Fibroblast of skin of scalp (primary cell): ENCODE data around the gene ADGRB3.
"Not testable (repeated sequence)": the region's sequence is repeated elsewhere in the genome, so short reads cannot be mapped to it uniquely, and the experiment has no call there.

Experiments used
- DNase-seq: peaks from one replicate; pipeline ENCODE4 v3.0.0-alpha.2; 2013

The ADGRB3 gene

DNA sequence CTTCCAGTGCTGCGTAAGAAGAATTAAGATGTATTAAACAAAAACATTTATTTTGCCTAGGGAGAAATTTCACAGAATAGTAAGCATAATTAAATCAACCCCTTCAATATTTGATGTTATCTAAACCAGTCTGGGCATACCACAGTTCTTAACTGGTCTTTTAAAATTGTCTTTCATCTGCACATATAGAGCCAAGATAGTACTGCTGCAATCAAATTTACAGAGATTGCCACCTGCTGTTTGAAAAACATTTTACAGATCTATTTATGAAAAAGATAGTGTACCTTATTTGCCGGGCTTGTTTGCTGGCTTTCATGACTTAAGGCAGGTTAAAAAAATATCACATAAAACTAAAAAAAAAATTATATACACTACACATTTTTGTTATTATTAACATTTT lies 323.2 kb downstream of the ADGRB3 start:
- DNase-seq = no peak

DNA sequence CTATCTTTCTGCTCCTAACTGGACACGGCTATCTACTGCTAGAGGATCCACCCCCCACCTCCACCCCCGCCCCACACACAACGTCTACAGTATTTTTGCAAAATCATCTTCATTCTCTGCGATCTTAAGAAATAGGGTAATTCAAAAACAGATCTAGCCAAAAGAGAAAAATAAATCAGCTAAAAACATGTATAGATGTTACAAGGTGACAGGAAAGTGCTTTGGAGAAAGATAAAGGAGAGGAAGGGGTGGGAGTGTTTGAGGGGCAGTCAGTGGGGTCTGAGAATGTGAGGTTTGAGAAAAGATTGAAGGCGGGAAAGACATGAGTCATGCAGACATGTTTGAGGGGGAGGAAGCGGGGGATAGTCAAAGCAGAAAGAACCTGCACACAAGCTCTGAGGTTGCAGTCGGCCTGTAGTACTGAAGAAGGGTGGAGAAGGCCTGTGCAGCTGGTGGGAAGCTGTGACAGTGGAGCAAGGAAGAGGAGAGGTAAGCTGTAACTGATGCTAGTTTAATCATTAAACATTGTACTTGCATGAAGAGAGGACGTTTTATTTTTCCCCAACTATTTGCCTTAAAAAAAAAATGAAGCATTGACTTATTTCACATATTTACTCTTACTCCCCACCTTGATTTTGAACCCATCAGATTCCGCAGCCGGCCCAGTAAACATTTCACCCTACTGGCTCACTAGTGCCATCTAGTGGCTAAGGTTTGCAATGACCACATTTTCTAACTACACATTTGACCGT lies 332.6 kb downstream of the ADGRB3 start:
- peak; percentile 46 for DNase-seq

DNA sequence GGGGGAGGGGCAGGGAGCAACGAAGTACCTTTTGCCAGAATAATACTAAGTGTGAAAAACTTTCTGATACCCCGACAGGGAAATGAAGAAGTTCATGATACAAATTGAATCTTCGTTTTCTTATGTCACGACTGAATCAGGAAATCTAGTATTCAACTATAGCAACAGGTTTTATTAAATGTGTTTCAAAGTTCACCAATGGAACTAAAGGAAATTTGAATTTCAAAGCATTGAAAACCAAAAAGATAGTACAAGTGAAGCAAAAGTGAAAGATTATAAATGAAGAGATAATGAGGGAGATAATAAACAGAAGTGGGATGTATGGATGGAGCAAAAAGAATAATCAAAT lies 333.2 kb downstream of the ADGRB3 start:
- no peak for DNase-seq

GRCh38 chr6:68973066-68973465 lies 338.0 kb downstream of the ADGRB3 start:
- DNase-seq = no peak

DNA sequence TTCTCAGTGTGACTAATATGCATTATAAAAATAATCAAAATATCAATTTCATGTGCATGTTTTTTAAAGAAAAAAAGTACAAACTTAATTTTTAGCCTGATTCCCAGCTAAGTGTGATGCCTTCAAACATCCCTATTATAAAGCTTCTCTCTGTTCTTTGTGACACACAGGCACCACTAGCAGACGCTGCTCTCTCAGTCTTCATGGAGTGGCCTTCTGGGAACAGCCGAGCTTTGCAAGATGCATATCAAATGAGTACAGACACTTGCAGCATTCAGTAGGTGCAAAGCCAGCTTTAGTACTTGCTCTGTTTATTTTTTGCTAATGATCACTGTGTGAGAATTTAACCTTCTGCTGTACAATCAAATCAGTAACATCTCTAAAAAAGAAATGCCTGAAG lies 340.0 kb downstream of the ADGRB3 start:
- no peak for DNase-seq

DNA sequence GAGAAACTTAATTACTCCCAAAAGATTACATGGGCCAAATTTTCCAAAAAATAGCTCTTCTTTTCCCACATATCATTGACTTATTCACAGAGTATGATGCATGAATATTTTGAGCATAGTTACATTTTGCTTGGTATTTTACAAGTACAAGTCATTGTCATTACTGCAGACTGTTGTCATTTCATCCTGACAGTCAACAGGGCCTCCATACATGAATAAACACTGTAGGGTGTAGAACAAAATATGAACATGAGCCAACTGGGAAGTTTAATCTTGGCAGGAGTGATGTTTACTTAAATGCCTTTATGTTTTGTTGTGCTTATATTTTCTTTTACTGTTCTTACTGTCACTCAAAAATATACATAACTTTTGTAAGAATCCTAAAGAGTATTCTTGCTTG lies 340.7 kb downstream of the ADGRB3 start:
- DNase-seq = no peak

- no peak for DNase-seq
These were observed 341.2 kb downstream of the ADGRB3 start for GRCh38 chr6:68976260-68976659.

GRCh38 chr6:68978411-68978810 lies 343.3 kb downstream of the ADGRB3 start:
- no peak for DNase-seq

- DNase-seq = not testable (repeated sequence)
These were observed 346.6 kb downstream of the ADGRB3 start for GRCh38 chr6:68981668-68982067.

DNA sequence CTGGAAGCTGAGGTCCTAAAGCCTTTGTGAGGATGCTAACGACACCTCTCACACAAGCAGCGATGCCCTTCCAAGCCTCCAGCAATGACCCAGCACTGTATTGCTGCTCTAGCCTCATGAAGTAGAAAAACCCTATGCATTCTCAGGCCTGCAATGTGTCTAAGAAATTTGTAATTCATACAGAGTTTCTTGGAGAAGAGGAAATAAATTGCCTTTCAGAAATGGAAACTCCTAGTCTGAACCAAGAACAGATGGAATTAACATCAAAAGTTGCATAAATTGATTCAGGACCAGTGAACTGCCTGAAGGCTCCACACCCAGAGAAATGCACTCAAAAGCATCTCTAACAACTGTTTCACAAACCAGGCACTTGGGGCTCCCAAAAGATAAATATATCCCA lies 353.6 kb downstream of the ADGRB3 start:
- no peak for DNase-seq

DNA sequence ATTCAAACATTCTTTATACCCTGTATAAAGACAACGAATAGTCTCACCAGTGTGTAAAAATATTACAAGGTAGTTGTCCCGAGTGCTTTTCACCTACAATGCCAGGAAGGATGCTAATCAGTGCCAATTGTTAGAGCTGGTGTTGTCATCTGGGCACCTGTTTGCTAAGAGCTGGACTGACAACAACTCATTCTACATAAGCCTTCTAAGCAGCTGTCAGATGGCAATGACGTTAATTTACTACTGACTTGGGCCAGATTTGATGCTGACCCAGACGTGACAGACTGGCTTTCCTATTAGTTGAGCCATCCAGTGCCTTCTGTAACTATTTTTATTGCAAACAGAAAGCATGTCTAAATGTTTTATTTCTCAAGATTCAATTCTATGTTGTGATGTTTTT lies 355.2 kb downstream of the ADGRB3 start:
- DNase-seq = no peak

DNA sequence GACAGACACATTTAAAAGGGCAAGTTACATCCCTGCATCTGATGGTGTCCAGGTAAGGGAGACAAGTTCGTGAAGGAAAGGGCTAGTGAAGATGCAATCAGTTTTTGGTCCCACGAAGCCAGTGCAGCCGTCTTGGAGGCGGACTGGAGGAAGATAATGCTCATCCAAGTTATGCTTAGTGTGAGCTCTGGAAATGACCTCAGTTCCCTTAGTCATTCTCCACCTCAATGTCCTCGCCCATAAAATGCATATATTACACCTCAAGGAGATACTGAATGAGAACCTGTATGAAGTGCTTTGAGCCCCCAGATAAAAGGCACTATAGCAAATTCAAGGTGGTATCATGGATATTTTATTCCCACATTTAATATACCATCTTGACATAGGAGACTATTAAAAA lies 358.8 kb downstream of the ADGRB3 start:
- DNase-seq = no peak

- DNase-seq = no peak
These were observed 359.4 kb downstream of the ADGRB3 start for GRCh38 chr6:68994521-68994920.

DNA sequence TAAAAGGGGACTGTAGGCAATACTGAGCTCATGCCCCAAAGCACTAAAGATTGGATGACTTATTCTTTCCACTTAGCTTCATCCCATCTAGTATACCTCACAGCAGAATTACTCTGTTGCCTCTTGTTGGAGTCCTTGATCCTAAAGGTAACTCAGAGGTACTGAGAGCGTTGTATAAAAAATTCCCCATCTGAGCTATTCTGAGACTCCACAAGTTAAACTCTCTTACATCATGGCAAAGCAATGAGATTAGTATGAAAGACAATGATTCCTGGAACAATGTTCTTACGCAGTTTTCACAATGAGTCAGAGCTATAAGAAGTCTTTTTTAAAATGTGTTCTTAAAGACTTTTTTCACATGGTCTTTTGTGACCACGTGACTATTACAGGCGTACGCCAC lies 370.1 kb downstream of the ADGRB3 start:
- DNase-seq = no peak

DNA sequence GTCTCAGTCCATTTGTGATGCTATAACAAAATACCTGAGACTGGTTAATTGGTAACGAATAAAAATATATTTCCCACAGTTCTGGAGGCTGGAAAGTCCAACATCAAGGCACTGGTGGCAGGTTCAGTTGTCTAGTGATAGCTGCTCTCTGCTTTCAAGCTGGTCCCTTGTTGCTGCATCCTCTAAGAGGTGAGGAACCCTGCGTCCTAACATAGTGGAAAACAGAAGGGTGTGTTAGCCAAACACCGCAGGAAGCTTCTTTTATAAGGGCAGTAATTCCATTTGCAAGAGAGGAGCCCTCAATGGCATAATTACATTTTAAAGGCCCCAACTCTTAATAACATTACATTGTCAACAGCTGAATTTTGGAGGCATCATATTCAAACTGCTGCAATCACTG lies 372.7 kb downstream of the ADGRB3 start:
- no peak for DNase-seq

GRCh38 chr6:69012211-69012610 lies 377.1 kb downstream of the ADGRB3 start:
- DNase-seq = no peak

DNA sequence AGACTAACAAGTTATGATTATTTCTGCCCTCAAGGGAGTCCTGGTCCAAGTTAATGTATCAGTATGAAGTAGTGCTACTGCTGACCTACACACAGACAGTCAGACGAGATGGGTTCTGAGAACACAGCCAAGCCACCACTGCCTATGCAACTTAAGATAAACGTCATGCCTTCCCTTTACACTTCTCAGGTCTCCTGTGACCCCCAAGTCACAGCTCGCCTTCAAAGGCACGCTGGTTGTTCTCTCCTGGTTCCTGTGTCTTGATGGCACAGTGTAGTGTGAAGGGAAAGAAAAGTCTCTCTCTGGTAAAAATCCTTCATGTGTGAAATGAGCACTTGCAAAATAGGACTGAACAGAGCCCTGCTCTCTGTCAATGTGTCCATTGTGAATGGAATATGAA lies 377.8 kb downstream of the ADGRB3 start:
- no peak for DNase-seq

GRCh38 chr6:69018906-69019305 lies 383.8 kb downstream of the ADGRB3 start:
- DNase-seq = no peak

GRCh38 chr6:69019832-69020231 lies 384.8 kb downstream of the ADGRB3 start:
- DNase-seq = peak; percentile 54

GRCh38 chr6:69022993-69023392 lies 387.9 kb downstream of the ADGRB3 start:
- DNase-seq = peak; percentile 39

DNA sequence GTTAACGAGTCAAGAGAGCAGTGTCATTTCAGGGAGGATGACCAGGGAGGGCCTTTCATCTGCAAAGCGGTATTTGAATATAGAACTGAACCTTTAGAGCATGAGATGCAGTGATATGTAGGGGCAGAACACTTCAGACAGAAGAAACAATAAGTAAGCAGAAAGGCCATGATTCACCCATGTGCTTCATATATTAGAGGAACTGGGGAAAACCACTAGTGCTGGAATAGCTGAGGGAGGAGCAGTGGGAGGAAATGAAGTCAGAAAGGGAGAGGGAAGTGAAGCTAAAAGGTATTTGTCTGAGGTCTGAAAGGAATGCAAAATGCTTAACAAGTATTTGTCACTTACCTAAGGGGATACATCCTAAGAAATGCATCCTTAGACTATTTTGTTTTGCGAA lies 391.2 kb downstream of the ADGRB3 start:
- peak; percentile 46 for DNase-seq

GRCh38 chr6:69026715-69027114 lies 391.6 kb downstream of the ADGRB3 start:
- no peak for DNase-seq

DNA sequence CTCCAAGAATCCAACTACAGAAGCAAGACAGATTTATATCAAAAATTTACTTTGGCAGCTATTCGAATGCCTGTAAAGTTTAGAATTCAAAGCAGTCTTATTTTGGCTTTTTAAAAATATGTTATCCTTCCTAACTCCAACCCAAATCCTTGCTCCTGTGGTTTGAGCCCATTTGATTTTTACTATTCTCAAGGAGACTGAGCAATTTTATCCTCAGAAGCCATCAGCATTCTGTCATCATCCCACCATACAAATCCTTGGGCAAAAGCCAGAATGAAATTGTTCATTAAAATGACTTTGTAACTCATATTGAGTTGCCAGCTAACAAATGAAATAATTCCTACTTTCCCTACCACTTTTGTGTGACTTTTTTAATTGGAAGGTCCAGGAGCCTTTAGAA lies 392.8 kb downstream of the ADGRB3 start:
- DNase-seq = peak; percentile 38

- no peak for DNase-seq
These were observed 403.8 kb downstream of the ADGRB3 start for GRCh38 chr6:69038841-69039240.

DNA sequence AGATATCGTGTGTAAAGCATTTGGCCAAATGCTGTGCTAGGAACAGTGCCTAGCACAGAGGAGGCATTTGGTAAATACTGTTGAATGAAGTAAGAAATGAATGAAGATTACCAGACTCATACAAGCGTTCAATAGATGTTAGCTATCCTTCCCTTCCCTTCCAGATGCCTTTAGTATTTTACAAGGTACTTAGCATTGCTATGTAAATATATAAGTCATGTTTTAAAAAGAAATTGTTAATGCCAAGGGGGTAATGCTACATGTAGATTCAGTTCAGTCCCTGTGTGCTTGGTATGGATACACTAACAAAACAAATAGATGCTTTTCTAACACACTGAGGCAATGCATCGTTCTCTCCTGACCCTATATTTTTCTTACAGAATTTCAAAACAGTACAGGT lies 407.2 kb downstream of the ADGRB3 start:
- no peak for DNase-seq
